HG03442 (cell line): ENCODE measurements around the gene MORN3.

ENCODE experiments used
- ATAC-seq: cut with Tn5 transposase; IDR thresholded peaks from one replicate; pipeline ENCODE4 v1.9.1; 2021; ENCODE audit warnings: mild to moderate bottlenecking, moderate library complexity; ENCODE audit not compliant: unreplicated experiment

Gene MORN3

GRCh38 chr12:121608301-121608700, 61.2 kb downstream of the MORN3 start:
- ATAC-seq, result no peak

GRCh38 chr12:121603581-121603980, 65.9 kb downstream of the MORN3 start:
- ATAC-seq, result no peak

- no peak for ATAC-seq
These were observed 66.7 kb downstream of the MORN3 start for GRCh38 chr12:121602766-121603165.

GRCh38 chr12:121600702-121601336, 68.6 kb downstream of the MORN3 start:
- no peak for ATAC-seq
